SIG-M5 (cell line): Measurements from ENCODE around the gene PLCL1.

Experiments used
- DNase-seq: peaks from one replicate; lab custom pipeline; 2025; lab: John Stamatoyannopoulos, UW

Gene PLCL1

DNA sequence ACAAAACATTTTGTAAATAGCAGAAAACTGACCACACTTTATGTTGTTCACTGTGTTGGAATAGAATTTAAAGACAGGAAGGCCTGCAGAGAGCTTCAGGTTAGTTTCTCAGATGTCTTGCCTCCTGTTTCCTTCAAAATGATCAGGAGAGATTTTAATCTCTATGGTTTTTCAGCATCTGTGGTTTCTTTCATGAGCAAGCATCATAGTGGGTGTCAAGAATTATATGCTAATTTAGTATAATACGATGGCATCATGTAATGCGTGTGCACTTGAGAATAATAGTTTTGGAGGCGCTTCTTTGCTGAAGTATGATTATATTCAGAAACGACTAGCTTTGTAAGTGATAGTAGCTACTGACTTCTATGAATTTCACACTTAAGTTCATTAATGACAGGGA is 149.9 kb downstream of the PLCL1 start:
- no peak for DNase-seq

DNA sequence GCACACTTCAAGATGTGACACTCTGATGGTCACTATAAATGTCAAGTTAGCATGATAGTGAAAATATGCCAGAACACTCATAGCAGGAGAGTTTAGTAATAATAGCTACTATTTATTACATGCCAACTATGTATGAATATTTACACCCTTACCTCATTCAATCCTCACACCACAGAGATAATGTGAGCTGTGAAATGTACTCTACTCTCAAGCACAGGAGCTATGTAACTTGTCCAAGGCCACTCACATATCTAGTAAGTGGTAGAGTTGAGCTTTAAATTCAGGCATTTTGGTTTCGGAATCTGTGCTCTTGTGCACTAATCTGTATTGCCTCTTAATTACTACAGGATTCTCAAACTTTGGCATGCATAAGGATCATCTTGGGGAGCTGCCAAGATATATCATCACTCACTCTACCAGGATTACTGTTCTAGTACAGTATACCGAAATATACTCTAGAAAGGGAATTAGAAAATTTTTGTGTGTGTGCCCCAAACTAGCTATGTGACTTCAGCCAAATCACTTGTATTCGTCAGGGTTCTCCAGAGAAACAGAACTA is 154.3 kb downstream of the PLCL1 start:
- no peak for DNase-seq

DNA sequence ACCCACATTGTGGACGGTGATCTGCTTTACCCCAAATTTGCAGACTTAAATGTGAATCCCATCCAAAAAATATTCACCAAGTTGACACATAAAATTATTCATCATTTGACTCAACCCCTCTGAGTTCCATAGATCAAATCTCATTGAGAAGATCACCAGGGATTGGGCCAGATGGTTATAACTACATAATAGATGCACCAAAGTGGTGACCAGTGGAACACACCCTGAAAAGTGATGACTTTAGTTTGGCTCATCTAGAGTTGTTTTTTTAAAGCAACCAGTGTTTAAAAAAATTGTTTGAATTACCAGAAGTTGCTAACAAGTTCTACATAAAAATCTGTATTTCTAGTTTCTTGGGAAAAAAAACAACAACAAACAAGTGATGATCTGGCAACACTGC is 155.0 kb downstream of the PLCL1 start:
- no peak for DNase-seq

DNA sequence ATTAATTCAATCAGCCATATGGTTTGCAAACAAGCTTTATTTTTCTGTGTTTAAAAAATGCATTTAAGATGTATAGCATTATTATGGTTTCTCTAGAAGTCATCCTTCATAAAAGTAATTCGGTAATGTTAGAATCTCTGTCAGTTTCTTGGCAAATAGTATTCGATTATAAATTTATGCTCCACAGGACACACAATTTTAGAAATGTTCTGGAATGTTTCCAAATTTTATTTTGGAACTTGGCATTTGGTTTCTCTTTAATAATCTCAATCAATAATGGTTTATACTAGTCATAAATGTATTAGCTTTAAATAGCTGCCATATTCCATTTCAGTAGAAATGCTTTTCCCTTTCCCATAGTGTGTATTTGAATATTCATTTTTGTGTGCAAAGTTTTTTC is 156.4 kb downstream of the PLCL1 start:
- no peak for DNase-seq

DNA sequence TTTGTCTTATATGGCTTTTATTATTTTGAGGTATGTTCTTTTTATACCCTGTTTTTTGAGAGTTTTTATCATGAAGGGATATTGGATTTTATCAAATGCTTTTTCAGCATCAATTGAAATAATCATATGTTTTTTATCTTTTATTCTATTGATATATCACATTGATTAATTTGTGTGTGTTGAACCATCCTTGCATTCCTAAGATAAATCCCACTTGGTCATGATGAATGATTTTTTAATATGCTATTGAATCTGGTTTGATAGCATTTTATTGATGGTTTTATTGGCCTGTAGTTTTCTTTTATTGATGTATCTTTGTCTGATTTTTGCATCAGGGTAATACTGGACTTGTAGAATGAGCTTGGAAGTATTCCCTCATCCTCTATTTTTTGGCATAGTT is 160.3 kb downstream of the PLCL1 start:
- no peak for DNase-seq

DNA sequence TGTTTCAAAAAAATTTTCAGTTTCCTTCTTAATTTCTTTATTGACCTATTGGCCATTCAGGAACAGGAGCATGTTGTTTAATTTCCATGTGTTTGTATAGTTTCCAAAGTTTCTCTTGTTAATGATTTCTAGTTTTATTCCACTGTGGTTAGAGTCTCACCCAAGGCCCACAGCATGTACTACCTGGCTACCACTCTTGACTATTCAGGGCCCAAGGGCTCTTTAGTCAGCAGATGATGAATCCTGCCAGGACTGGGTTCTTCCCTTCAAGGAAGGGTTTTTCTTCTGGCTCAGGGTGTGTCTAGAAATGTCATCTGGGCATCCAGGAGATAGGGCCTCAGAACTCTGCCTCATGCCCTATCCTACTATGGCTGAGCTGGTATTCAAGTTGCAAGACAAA is 161.4 kb downstream of the PLCL1 start:
- DNase-seq = no peak

DNA sequence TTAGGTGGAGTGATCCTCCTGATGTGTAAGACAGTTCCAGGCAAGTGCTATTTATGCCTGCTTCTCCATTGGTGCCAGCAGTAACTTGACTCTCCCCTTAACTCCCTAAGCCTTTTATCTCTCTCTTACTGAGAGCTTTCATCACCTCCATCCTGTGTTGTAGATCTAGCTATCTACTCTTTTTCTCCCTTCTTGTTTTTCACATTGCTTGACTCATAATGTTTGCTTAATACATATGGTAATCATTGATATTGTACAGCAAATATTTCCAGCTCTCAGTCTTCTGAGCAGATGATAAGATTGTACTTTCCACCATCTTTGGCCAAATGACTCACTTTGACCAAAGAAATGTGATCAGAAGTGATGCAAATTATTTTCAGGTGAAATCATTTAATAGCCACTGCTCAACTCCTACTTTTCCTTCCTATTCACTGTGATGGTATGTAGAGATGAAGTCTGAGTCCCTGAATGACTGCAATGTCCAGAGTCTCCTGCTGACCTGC is 165.0 kb downstream of the PLCL1 start:
- no peak for DNase-seq

DNA sequence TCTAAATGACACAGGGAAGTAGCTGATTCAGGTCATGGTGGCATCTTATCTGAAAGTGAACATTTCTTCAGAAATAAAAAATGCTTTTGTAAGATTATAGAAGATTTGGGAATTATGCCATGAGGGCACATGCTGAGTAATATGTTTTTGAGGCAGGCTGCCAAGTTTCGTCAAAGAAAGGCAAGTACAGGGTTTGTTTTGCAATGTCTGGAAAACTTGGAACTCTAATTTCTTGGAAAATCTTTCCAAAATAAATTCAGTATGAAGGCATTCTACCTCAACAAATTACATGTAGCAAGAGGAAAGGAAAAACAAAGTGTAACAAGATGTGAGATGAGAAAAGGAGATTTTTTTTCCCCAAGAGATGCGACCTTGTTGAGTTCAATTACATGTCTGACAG is 167.7 kb downstream of the PLCL1 start:
- DNase-seq = no peak

DNA sequence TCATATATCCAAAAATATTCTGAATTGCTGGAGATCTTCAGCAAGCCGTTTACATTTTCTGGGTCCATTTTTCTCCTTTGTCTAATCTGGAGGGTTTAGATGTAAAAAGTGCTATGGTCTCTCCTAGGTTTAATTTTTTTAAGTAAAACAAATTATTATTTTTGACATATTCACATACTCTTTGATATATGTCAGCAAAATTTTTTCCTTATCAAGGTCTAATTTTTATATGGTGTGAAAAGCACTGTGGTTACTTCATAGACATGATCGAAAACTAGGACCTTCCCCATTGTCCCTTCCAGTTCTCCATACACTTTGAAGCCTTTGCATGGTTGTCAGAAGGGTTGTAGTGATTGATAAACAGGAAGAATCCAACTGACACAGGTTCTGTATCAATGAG is 168.2 kb downstream of the PLCL1 start:
- no peak for DNase-seq

DNA sequence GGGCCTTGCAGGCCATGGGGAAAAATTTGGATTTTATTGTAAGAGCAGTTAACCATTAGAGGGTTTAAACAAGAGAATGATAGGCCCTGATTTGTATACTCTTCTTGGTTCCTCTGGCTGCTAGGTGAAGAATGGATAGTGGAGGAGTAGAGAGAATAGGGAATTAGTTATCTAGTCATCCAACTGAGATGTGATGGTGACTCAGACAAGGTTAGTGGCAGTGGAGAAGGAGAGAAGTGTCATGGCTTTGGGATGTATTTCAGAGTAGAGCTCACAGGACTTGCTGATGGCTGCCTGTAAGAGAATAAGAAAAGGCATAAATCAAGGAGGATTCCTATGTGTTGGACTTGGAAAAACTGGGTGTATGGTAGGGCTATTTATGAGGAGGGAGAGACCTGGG is 169.4 kb downstream of the PLCL1 start:
- DNase-seq = no peak

DNA sequence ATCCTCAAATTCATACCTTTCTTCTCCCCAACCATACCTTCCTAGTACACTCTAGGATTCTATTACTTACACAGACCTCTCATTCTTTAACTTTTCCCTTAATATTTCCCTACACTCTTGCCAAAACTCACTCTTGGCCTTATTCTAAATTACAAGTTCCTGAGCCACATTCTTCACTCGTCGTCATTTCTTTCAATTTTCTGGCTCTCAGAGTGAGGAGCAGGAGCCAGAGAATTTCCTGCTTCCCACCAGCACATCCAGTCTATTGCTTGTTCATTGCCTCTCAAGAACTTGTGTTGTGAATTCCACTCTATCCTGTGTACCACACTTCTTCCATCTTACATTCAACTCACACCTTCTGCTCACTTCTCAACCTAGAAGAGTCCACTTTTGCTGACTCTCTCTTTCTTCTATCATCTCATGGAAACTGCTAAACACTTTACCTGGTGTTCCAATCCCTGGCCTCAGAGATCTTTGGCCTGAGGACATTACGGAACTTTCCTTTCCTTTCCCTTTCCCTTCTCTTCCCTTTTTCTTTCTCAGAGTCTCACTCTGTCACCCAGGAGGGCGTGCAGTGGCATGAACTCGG is 171.6 kb downstream of the PLCL1 start:
- DNase-seq = no peak

DNA sequence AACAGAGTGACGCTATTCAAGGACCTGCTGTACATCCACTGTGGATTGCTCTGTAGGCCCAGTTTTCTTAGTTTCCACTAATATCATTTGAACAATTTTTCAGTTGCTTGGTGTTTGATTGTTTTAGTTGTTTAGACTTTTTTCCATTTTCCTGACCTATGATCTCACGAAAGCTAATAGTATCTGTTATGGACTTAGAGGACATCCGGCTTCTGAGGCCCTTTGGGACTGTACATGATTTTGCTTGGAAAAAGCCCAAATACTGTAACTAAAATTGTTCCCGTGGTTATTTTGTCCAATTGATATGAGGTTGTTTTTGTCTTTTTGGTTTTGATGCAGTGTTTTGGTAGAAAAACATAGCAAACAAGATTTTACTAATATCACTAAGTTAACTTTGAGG is 174.6 kb downstream of the PLCL1 start:
- no peak for DNase-seq

DNA sequence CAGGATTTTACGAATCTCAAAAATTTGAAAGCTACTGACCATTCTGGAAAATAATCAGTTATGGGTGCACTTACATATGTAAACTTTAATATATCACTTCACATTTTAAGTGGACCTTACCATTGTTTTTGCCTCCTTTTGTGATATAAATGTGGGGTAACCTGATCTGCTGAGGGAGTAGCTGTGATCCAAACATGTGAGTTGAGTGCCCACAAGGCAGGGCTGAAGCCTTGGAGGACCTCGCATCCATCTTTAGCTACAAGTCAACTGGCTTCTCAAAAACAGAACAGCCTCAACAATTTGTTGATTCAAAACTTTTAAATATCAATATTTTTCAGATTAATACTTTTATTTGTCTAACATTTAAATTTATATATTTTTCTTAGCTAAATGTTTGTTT is 178.2 kb downstream of the PLCL1 start:
- no peak for DNase-seq

DNA sequence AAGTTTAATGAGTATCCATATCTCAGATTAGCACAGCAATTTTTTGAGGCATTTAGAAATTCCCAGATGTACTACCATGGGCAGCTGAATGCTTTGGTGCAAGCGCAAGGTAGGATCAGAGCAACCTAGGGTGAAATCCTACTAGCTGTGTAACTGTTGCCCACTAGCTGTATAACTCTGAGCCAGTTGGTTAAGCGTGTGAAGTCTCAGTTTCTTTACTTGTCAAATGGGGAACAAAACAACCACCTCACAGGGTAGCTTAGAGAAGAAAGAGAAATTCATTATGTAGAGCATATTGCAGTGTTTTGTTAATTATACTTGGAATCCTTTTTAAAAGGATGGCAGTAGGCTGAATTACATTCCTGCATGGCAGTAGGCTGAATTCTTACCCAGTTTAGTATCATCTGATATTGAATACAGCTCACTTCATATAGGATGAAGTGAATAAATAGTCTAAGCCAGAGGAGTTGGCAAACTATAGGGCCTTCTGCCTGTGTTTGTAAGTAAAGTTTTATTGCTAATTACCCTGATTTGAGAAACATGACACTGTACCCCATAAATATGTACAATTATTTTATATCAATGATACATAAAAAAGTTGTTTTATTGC is 180.7 kb downstream of the PLCL1 start:
- DNase-seq = no peak

DNA sequence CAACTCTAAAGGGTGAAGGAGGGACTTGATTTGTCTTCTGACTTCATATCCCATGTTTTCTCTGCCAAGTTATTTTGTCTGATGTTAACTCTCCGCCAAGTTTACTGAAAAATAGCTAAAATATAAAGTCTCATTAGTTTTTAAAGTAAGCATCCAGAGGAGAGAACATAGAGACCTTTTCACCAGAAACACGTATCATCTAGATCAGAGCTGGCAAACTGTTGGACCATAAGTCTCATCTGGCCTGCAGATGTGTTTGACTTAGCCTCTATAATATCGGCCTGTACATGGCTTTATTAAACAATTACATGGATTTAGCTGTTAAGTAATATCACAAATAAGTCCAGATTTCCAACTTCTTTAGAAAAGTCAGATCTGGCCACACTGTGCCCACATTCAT is 182.6 kb downstream of the PLCL1 start:
- DNase-seq = no peak

DNA sequence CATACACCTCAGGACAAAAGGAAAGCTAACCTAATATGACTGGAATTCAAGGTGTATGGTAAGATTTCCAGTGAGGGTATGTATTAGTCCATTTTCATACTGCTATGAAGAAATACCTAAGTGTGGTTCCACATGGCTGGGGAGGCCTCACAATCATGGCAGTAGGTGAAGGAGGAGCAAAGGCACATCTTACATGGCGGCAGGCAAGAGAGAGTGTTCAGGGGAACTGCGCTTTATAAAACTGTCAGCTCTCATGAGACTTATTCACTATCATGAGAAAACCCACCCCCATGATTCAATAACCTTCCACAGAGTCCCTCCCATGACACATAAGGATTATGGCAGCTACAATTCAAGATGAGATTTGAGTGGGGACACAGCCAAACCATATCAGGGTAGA is 186.0 kb downstream of the PLCL1 start:
- no peak for DNase-seq

DNA sequence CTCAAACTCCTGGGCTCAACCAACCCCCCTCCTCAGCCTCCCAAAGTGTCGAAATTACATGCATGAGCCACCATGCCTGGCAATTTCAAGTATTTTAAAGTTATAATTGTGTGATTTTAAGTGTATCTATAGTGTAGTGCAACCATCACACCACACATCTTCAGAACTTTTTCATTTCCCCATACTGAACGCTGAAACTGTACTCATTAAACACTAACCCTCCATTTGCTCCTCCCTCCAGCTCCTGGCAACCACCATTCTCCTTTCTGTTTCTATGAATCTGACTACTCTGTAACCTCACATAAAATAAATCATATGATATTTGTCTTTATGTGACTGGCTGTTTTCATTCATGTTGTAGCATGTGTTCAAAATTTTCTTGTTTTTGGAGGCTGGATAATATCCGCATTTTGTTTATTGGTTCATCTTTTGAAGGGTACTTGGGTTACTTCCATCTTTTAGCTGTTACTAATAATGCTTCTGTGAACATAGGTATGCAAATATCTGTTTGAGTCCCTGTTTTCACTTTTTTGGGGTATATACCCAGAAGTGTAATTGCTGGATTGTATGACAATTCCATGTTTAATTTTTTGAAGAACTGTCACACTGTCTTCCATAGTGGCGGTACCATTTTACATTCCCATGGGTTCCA is 188.2 kb downstream of the PLCL1 start:
- no peak for DNase-seq

DNA sequence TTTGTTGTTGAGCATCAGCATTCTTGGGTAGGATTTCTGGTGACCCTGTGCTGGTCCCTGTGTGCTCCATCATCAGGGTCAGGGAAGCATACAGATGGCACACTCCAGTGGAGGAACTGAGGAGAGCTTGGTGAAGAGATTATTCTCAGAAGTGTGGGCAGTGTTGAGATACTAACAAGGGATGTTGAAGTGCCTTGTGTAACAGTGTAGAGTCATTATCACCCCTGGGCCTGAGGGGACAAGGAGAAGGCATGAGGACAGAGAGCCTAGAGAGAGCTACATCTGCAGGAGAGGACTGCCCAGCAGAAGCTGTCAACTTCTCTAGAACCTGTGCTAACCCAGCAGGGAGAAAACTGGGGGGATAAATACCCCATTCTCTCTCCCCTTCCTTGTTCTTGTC is 189.0 kb downstream of the PLCL1 start:
- DNase-seq = no peak

DNA sequence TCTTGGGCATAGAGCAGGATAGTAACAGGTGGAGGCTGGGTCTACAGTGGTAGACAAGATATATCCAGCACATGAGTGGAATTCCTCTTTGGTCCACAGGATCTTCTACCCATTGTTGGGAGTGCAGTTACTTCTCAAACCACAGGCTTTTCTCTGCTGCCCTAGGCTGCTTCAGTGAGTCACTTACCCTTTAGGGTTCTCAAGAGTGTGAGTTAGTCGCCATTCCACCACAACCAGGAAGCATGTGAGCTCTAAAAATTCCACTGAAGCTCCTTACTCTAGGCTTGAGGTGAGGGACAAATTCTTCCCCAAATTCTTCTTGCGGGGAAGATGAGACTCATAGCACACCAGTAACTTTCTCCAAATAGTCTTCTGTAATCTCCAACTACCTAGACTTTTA is 189.4 kb downstream of the PLCL1 start:
- no peak for DNase-seq

DNA sequence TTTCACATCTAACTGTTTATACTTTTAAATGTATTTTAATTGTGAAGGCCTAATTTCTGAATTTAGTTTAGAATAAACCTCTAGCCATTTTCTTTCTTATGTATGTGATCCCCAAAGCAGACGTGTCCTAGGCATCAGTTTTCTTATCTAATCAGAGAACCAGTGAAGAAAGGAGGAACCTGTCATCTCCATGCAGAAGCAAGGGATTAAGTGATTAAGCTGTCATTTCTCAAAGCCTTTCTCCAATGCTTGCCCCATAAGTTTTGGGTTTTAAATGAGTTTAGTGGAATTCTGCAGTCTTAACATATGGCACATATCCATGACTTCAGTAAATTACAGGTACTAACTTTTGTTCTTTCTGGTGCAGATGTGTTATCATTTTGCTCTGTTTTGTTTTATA is 190.4 kb downstream of the PLCL1 start:
- no peak for DNase-seq

DNA sequence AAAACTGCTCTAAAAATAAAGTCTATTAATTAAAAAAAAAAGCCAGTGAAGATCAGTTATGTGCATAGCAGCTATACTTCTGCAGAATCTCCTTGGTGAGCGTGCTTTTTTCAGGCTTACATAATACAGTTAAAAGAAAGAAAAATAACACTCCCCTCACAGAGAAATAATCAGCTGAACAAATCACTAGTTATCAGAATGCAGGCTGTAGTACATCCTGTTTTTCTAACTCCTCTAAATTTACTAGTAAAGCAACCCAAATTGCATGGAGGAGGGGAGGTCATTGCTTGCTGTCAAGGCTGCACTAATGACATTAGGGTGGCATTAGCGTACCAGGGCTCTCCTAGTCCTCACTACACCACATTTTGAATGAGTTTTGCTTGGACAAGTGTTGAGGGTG is 192.2 kb downstream of the PLCL1 start:
- no peak for DNase-seq

DNA sequence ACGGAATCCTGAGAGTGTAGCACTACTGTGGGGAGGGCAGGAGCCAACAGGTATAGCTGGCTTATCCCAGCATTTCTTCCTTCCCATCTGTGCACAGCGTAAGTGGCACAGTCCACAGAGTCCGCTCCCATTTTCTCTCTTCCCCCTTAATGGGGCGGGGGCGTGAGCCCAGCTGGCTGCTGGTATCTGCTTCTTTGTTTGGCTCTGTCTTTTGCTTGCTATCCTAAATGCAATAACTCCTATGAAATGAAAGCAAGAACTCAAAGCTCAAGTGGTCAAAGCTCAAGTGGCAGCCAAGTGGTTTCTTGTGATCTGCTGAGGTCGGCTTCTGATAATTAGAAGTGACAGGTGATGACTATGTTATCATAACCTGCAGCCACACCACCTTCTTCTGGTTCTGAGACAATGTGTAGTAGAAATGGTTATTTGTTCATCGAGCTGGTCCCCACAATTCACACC is 192.7 kb downstream of the PLCL1 start:
- DNase-seq = no peak

DNA sequence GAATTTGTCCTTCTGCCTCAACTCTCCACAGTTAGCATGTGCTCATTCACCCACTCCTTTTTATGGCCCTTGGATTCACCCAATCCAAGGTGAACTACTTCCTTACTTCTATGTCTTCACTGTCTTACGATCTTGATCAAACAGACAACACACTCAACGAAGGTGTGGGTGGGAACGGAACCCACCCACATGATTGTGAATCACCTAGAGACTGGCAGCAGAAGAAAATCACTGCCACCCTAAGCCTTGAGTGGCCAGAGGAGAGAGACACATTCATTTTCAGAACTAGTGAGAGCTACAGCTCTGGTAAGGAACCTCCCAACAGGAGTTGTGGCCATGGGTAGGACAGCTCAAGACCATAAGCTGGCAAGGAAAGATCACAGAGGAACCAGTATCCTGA is 194.3 kb downstream of the PLCL1 start:
- no peak for DNase-seq
